22Rv1 (cell line): ENCODE results near the gene THOC7.

Experiments used
- ZFX ChIP-seq: fragments of 450-650 bp; IDR thresholded peaks from 2 replicates; pipeline ENCODE4 v1.6.1; 2017; ENCODE audit warnings: antibody characterized with exemption, borderline replicate concordance
- TF ChIP-seq, protein P1 (sequence below): fragments of 450-650 bp; IDR thresholded peaks from 2 replicates; pipeline ENCODE4 v1.5.1; 2017; ENCODE audit warnings: mild to moderate bottlenecking

DNA sequence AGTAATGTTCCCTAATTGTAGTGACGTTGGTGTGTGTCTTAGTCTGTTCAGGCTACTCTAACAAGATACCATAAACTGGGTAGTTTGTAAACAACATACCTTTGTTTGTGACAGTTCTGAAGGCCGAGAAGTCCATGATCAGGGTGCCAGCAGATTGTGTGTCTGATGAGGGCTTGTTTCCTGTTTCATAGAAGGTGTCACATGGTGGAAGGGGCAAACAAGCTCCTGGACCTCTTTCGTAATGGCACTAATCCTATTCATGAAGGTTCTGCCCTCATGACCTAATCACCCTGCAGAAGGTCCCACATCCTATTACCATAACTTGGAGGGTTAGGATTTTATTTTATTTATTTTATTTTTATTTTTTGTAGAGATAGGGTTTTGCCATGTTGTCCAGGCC is 11.2 kb upstream of the THOC7 start:
- TF ChIP-seq, protein P1, sequence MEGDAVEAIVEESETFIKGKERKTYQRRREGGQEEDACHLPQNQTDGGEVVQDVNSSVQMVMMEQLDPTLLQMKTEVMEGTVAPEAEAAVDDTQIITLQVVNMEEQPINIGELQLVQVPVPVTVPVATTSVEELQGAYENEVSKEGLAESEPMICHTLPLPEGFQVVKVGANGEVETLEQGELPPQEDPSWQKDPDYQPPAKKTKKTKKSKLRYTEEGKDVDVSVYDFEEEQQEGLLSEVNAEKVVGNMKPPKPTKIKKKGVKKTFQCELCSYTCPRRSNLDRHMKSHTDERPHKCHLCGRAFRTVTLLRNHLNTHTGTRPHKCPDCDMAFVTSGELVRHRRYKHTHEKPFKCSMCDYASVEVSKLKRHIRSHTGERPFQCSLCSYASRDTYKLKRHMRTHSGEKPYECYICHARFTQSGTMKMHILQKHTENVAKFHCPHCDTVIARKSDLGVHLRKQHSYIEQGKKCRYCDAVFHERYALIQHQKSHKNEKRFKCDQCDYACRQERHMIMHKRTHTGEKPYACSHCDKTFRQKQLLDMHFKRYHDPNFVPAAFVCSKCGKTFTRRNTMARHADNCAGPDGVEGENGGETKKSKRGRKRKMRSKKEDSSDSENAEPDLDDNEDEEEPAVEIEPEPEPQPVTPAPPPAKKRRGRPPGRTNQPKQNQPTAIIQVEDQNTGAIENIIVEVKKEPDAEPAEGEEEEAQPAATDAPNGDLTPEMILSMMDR: no peak
- no peak for TF ChIP-seq ZFX
